HG03469 (cell line): ENCODE measurements around the gene POLDIP2.

ENCODE experiments used
- ATAC-seq: cut with Tn5 transposase; IDR thresholded peaks from one replicate; pipeline ENCODE4 v1.9.1; 2021; ENCODE audit warnings: mild to moderate bottlenecking, moderate library complexity, moderate number of reproducible peaks; ENCODE audit not compliant: unreplicated experiment

The POLDIP2 gene

DNA sequence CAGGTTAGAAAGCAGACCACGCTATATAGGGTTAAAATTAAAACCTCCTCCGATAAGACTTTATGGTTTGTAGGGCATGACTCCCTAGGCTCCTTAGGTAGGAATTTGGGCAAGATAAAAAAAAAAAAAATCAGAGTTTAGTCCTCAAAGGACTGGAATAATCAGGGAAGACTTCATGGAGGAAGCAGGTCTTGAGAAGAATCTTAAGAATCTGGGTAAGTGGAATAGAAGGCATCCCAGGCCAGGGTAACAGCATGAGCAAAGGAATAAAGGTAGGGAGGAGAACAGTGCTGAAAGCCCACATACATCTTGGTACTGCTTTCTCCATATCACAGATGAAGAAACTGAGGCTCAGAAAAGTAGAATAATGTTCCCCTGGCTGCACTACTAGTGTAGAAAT, 33.2 kb upstream of the POLDIP2 start:
- ATAC-seq: no peak

DNA sequence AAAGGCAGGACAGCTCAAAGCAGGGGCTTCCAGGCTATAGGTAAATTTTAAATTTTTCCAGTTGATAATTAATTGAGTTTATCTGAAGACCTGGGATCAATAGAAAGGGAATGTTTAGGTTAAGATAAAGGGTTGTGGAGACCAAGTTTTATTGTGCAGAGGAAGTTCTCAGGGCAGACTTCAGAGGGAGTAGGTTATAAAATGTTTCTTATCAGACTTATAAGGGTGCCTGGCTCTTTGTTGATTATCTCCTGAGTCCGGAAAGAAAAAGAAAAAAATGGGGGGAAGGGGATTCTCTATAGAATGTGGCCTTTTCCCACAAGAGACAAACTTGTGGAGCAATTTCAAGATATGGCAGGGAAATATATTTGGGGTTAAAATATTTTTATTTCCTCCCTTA, 32.8 kb upstream of the POLDIP2 start:
- ATAC-seq: no peak

DNA sequence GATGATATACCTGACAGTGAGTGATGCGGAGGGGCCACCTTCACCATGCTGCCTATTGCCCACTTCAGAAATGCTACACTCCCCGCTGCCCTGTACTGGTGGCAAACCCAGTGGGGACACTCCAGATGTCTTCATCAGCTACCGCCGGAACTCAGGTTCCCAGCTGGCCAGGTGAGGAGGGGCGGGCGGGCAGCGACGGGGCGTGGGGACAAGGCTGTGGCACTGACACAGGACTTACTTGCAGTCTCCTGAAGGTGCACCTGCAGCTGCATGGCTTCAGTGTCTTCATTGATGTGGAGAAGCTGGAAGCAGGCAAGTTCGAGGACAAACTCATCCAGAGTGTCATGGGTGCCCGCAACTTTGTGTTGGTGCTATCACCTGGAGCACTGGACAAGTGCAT, 30.8 kb upstream of the POLDIP2 start:
- ATAC-seq: no peak

DNA sequence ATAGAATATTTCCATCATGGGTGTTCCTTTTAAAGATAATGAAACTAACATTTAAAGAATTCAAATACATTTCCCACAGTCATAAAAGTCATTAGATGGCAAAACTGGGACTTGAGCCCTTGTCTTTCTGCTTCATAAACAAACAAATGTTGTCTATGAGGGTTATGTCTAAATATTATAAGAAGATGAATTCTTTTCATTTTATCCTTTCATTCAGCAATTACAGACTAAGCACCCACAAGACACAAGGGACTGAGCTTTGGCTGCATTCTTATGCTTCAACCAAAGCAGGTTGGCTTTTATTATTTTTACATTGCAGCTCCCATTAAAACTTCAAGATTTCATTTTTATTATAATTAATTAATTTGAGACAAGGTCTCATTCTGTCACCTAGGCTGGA, 29.1 kb upstream of the POLDIP2 start:
- ATAC-seq: no peak

DNA sequence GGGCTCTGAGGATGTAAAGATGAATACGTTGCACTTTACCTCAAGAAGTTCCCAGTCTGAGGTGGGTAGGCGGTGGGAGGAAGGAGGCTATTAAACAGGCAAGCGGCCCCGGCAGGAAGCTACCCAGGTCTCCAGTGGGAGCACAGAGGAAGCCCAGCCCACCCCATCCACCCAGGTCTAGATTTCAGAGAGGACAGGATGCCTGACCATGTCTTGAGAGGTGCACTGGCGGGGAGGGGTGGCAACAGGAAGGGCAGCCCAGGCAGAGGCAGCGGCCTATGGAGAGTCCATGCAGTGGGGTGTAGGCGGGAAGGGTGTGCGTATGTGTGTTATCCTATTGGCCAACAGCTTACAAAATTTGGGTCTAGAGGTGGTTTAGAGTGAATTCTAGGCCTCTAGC, 28.1 kb upstream of the POLDIP2 start:
- ATAC-seq: no peak

DNA sequence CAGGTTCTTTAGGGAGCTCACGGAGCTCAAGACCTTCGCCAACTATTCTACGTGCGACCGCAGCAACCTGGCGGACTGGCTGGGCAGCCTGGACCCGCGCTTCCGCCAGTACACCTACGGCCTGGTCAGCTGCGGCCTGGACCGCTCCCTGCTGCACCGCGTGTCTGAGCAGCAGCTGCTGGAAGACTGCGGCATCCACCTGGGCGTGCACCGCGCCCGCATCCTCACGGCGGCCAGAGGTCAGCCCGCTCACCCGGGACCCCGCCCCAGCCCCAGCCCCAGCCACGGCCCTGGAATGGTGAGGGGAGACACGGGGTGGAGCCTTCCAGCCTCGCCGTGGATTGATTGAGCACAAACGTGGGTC, 27.7 kb upstream of the POLDIP2 start:
- no peak for ATAC-seq

DNA sequence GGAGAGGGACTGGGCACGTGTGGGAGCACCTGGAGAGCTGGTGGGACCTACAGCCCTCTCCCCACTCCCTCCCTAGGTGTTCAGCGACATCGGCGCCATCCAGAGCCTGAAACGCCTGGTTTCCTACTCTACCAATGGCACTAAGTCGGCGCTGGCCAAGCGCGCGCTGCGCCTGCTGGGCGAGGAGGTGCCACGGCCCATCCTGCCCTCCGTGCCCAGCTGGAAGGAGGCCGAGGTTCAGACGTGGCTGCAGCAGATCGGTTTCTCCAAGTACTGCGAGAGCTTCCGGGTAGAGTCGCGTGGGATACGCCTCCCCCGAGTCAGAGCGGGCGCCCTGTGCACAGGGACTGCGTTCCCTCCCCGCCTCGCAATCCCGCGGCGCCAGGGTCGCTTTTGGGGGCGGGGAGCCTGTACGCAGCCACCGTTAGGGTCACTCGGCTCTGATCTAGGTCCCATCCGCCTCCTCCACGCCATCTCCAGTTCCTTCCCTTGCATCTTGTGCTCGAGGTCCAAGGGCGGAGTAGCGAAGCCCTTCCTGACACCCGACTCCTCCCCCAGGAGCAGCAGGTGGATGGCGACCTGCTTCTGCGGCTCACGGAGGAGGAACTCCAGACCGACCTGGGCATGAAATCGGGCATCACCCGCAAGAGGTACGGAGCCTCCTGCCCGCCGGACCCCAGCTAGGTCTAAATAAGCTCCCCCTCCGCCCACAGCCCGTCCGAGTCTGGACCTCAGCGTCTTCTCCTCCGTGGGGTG, 27.1 kb upstream of the POLDIP2 start:
- ATAC-seq: no peak

DNA sequence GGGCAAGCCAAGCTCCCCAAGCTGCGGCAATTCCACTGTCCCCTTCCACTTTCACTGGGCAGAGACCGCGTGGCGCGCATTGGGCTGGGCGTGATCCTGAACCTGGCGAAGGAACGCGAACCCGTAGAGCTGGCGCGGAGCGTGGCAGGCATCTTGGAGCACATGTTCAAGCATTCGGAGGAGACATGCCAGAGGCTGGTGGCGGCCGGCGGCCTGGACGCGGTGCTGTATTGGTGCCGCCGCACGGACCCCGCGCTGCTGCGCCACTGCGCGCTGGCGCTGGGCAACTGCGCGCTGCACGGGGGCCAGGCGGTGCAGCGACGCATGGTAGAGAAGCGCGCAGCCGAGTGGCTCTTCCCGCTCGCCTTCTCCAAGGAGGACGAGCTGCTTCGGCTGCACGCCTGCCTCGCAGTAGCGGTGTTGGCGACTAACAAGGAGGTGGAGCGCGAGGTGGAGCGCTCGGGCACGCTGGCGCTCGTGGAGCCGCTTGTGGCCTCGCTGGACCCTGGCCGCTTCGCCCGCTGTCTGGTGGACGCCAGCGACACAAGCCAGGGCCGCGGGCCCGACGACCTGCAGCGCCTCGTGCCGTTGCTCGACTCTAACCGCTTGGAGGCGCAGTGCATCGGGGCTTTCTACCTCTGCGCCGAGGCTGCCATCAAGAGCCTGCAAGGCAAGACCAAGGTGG, 24.0 kb upstream of the POLDIP2 start:
- ATAC-seq: no peak

DNA sequence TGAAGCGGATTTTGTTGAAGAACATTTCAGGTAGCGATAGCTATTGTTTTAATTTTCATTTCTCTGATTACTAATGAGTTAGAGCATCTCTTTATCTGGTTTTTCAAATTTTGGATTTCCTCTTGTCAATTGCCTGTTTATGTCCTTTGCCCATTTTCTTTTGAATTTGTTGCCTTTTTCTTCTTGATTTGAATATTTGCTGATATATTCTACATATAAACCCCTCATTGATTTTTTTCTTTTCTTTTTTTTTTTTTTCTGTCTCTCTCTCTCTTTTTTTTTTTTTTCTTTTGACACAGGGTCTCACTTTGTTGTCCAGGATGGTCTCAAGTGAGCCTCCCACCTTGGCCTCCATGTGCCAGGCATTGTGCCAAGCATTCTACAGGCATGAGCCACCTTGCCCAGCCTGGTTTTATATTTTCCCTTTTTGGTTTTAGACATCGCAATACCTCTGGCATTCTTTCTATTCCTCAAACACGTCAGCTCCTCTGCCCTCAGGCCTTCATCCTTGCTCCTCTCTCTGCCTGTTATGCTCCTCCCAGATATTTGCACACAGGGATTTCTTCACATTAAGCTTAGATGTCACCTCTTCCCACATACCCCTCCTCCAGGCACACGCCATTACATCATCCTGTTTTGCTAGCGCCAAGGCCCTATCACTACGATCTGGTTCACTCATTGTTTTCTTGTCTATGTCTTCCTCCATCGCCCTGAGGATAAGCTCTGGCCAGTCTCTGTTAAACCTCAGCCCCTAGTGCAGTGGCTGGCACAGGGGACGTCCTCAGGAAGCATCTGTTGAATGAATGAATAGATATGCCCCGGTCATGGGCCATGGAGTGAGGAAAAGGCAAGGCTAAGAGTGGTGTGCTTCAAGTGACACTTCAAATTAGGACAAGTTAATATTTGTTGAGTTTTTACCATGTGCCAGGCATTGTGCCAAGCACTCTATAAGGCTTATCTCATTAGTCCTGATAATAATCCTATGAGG, 22.8 kb upstream of the POLDIP2 start:
- ATAC-seq: no peak

DNA sequence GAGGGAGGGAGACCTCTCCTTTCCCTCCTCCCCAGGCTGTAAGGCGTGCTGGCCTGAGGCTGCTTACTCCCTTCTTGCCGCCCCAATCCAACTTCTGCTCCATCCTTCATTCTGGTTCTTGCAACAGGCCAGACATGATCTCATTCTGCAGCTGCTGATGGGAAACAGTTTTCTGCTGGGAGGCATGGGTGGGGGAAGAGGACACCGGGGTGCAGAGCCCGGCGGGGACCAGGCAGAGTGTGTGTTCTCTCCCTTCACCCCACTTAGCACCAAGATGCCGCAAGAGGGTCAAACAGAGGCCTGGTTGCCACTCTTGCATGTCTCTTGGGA, 15.6 kb upstream of the POLDIP2 start:
- ATAC-seq: no peak

DNA sequence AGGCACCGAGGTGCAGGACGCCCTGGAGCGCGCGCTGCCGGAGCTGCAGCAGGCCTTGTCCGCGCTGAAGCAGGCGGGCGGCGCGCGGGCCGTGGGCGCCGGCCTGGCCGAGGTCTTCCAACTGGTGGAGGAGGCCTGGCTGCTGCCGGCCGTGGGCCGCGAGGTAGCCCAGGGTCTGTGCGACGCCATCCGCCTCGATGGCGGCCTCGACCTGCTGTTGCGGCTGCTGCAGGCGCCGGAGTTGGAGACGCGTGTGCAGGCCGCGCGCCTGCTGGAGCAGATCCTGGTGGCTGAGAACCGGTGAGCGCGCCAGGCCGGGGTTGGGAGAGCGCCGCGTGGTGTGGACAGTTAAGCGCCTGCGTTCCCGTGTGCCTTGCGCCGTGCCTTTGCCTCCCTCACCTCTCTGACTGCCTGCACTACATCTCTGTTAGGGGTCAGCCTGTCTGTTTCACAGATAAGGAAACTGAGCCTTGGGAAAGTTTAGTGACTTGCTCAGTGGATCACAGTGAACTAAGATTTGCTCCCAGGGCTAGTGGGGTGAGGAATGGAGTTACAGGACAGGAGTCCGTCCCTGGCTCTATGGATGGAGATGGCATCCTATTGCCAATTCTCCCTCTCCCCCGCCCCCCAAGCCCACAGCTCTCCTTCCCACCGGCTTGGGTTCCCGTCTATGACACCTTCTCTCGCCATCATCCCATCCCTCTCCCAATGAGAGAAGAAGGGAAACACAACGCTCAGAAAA, 15.0 kb upstream of the POLDIP2 start:
- no peak for ATAC-seq

DNA sequence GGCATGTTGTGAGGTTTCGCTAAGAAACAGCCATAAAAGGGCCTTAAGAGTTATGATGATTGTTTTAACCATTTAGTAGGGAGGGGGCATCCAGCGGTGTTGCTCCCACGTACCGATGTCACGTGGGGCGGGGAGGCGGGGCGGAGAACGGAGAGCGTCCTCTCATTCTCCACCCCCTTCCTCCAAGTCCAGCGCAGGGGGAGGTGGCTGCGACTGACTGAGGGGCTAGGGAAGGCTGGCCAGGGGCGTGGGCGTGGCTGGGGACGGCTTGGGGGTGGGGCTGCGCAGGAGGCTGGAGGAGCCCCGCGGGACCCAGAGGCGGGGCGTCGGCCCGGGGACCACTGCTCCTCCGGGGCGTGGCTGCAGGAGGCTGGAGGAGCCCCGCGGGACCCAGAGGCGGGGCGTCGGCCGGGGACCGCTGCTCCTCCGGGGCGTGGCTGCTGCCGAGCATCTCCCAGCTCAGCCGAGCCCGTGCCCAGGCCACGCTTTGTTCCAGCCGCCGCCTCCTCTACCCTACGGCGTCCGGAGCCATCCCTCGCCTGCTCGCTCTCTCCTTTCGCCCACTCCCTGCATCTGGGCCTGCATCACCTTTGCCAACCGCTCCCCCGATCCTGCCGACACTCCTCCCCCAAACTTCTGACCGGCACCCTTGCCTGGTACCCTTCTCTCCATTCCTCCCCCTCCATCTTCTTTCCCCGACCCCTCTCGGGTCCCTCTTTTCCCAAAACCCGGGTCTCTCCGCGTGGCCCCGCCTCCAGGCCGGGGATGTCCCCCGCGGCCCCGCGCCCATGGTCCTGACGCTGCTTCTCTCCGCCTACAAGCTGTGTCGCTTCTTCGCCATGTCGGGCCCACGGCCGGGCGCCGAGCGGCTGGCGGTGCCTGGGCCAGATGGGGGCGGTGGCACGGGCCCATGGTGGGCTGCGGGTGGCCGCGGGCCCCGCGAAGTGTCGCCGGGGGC, 14.2 kb upstream of the POLDIP2 start, which contains the start of gene SARM1:
SARM1 (plus strand) TSS at position 450 of the 958 bp plus-strand sequence; CDS start at position 789, 339 bp downstream.
- peak; percentile 57 for ATAC-seq

DNA sequence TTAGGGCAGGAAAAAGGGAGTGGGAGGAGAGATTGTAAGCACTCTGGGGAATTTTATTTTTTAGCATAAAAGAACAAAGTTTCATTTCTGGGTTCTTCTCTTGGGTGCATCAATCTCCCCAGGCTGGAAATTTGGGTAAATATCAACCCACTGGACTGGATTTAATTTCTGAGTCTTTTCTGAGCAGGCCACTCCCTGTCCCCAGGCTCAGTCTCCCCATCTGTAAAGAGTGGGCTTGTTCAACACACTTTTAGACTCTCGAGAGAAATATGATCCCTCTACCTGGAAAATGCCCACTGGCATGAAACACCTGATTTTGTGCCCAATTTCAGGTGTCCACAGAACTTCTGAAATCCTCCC, 13.4 kb upstream of the POLDIP2 start:
- ATAC-seq: no peak

DNA sequence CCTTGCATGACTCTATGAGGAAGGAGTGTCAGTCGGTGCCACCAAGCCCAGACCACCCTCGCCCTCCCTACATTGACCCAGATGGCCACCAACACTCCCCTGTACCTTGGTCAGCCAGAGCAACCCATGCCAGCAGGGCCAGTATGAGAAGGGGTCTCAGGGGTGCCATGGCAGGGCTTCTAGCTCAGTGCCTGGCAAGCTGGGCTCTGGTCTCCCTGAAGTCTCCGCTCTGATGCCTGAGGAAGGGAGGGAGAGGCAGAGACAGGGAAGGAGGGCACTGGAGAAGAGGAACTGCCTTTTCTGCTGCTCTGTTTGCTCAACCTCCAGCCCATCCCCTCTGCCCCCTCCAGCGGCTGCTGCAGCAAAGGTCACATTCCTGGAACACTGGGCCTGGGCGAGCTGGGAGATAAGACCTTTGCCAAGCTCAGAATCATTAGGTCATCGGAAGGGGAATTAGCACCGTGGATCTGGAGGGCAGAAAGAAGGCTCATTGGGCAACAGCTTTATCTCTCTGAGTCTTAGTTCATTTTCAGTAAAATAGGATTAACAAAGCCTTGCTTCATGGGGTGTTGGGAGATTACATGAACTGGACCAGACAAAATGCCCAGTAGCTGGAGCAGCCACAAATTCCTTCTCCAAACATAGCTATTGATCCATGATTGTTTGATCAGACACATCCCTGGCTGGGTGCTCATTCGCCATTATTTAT, 12.9 kb upstream of the POLDIP2 start, which contains the start of gene VTN:
VTN (minus strand) TSS at position 273 of the 709 bp plus-strand sequence; CDS start at position 169, 104 bp downstream.
- ATAC-seq: no peak

DNA sequence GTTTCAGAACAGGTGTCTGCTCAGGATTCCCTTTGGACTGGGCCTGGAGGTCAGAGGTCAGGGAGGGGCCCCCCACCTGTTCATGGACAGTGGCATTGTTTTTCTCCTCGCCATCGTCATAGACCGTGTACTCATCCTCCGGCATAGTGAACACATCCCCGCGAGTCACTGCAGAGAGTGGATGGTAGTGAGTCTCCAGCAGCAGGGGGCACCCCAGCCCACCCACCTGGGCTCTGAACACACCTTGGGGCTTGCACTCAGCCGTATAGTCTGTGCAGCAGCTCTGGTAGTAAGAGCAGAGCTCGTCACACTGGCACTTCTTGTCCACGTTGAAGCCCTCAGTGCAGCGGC, 12.3 kb upstream of the POLDIP2 start:
- no peak for ATAC-seq

DNA sequence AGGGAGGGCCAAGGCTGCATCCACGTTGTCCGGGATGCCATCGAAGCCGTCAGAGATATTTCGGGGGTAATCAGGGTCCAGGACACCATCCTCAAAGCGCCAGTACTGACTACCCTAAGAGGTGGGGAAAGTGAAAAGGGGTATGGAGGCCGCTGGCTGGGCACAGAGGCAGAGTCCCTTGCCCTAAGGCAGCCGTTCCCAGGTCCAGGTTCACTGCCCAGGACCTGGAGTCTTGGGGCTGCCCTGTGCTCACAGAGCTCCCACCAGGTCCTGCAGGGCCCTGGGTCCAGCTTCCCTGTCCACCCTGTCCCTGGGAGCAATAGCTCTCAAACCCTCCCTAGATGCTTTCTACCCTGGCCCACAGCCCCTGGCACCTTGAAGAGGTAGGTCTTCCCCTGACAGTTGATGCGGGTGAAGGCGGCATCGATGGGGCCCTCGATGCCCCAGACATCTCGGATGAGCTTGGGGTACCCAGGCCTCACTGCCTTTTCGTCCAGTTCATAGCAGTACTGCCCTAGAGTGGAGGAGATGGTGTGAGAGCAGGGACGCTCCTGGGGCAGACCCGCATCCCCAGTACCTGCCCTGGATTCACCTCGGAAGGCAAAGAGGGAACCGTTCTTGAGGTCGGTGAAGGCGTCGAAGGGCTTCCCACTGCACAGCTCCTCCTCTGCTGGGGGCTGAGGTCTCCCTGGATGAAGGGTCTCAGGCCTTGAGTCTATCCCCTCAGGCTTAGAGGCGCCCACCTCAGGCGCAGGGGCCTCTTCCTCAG, 11.8 kb upstream of the POLDIP2 start:
- ATAC-seq: no peak

DNA sequence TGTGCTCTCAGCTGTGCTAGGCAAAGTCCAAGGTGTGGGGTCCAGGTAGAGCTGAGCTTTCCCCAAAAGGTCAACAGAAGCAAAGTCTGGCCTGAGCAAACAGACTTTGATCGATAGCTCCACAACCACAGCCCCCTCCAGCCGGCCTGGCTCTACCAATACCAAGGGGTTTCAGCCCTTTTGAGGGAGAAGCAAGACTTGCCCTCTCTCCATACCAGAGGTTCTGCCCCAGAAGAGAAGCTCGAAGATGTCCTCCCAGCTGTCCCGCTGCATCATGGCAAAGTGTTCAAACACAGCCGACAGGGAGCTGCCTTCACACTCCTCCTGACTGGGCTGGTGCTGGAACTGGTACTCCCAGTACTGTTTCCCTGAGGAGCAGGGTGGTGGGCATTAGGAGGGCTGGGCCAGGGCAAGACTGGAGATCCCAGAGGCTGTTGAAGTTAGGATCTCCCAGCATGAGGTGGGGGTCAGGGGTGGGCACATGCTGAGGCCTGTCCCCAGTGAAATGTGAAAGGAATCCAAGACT, 11.0 kb upstream of the POLDIP2 start:
- no peak for ATAC-seq

DNA sequence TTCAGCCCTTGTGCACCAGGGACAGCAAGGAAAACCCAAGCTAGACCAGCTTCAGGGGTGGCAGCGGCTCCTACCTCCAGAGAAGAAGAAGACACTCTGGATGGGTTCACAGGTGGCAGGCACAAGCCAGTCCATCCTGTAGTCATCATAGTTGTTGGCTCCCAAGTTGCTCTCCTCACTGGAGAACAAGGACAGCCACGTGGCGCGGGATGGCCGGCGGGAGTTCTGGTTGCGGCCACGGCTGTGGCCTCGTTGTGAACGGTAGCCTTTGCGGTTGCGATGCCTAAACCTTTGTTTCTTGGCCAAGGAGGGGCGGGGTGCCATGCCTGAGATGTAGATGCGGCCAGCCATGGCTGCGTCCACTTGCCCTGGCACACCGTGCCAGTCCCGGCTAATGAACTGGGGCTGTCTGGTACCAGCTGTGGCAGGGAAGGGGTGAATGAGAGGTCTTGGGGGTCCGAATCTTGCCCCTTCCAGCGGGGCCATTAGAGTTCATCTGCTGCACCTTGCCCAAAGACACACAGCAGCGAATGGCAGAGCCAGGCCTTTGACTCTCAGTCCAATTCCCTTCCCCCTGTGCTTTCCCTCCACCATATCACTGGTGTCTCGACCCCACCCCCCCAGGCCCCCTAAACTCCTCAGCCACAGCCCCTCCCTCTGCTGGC, 10.4 kb upstream of the POLDIP2 start:
- ATAC-seq: no peak
